ENCODE measurements around the gene FILIP1L.

GRCh38 chr3:99885851-99886250 is 228.4 kb downstream of the FILIP1L start:
- TF ChIP-seq ZMYM4 (CRISPR knock-in tag; IDR thresholded peaks at IDR 0.05) (no peak), CCDC6 (CRISPR knock-in tag; IDR thresholded peaks at IDR 0.05) (no peak), ZNF639 (CRISPR knock-in tag; conservative IDR thresholded peaks at IDR 0.05) (no peak), ZNF224 (CRISPR knock-in tag; IDR thresholded peaks at IDR 0.05) (no peak), CREM (IDR thresholded peaks at IDR 0.05) (no peak), CREM (CRISPR knock-in tag; IDR thresholded peaks at IDR 0.05) (no peak), POLR2A (IDR thresholded peaks at IDR 0.05; ENCODE audit: insufficient read depth in 1 of 2, low read depth in 2 of 2, low read length in 2 of 2) (no peak), EP300 (IDR thresholded peaks at IDR 0.05; ENCODE audit: low read depth in 2 of 2, low read length in 2 of 2) (no peak), EP300 (CRISPR knock-in tag; IDR thresholded peaks at IDR 0.05; ENCODE audit: borderline replicate concordance) (no peak), GABPB1 (CRISPR knock-in tag; IDR thresholded peaks at IDR 0.05) (no peak), GTF3A (CRISPR knock-in tag; conservative IDR thresholded peaks at IDR 0.05) (no peak), STAT5B (CRISPR knock-in tag; IDR thresholded peaks at IDR 0.05) (no peak), NCOA5 (CRISPR knock-in tag; IDR thresholded peaks at IDR 0.05) (no peak), SRSF1 (optimal IDR thresholded peaks at IDR 0.05; ENCODE audit: low read depth, low read length) (no peak), ATF2 (CRISPR knock-in tag; IDR thresholded peaks at IDR 0.05) (no peak), TIGD3 (CRISPR knock-in tag; IDR thresholded peaks at IDR 0.05; ENCODE audit: borderline replicate concordance) (no peak)

Data from HepG2 (cell line).